Stimulated activated CD4-positive, alpha-beta T cell treated with anti-CD3 and anti-CD28 coated beads, Interleukin-12 subunit alpha, Interleukin-12 subunit beta, amount 100 ng/mL, for 48 hours (primary cell): ENCODE measurements around the gene CBX2.

Experiments used
- DNase-seq, 3 donors: peaks; one replicate each; pipeline ENCODE4 v3.0.0-alpha.2; 2020; ENCODE audit warnings: low read depth in 2 of 3, low spot score in 1 of 3

Gene CBX2

DNA sequence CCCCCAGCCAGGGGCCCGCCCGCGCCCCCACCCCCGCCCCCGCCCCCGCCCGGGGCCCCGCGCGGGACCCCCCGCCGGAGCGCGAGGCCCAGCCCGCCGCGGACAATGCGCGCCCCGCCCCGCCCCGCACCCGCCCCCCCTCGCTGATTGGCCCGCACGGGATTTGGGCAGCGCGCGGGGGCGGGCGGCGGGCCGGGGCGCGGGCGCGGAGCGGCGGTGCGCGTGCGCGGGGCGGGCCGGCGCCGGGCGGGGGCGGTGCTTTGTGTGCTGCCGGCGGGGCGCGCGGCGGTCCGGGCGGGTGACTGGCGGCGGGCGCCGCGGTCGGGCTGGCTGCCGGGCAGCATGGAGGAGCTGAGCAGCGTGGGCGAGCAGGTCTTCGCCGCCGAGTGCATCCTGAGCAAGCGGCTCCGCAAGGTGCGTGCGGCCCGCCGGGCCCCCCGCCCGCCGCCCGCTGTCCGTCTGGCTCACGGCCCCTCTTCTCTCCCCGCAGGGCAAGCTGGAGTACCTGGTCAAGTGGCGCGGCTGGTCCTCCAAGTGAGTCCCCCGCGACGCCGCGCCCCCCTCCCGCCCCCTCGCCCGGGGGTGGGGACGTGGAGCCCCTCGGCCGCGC is at the start of gene CBX2:
Gene CBX2, plus strand, starts transcription at position 255 of the 610 bp plus-strand sequence. Its CDS starts 88 bp downstream, at position 343.
- peak; percentile 48 to 78 (median 67) for DNase-seq

DNA sequence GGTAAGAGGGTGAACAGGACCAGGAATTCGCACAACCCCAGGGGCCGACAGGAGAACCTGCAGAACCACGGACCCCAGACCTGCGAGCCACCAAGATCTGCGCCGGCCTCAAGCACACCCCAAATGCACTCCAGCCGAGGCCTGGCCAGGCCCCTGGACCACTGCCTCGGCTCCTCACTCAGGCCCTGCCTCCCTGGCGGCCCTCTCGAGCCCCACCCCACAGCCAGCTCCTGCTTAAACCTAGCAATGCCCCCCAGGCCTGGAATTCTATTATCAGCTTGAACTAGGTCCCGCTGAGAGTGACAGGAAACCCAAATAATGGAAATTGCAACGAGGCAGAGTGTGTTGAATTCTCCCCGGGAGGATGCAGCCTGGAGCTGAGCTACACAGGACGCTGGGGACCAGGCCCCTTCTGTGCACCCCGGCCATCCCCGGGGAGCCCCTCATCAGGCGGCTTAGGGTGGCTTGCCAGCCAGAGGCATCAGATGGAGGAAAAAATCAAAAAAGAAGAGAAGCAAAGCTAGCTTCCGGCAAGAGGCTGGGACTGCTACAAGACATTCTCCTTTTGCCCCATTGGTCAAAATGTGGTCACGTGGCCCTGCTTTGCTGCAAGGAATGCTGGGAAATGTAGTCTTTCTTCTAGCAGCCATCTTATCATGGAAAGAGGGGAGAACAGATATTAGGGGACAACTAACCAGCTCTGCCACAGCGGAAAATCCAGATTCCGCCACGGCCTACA is 49.6 kb upstream of the CBX2 start:
- DNase-seq = peak; percentile 77 to 82 (median 78)

DNA sequence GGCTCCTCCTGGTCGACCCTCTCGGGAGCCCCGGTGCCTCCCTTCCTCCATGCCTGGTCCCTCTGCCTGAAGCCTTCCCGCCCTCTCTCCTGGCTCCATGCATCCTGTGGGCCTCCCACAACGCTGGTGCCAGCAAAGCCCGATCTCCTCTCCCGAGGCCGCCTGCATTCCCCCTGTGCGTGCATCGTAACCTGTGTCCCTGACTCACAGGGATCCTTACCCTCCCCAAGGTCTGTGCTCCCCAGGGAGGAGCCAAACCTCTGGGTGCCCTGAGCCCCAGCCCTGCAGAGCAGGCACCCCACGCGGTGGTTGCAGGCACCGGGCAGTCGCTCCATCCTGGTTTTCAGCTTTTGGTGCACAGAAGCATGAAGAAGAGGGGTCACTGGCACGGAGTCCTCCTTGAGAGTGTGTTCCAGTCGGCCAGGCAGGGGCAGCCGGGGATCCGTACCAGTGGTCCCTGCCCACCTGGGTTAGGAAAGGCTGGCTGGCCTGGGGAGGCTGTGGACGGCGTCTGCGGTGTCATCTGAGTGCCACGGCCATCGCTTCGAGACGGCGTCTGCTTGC is 49.0 kb upstream of the CBX2 start:
- DNase-seq = no peak

DNA sequence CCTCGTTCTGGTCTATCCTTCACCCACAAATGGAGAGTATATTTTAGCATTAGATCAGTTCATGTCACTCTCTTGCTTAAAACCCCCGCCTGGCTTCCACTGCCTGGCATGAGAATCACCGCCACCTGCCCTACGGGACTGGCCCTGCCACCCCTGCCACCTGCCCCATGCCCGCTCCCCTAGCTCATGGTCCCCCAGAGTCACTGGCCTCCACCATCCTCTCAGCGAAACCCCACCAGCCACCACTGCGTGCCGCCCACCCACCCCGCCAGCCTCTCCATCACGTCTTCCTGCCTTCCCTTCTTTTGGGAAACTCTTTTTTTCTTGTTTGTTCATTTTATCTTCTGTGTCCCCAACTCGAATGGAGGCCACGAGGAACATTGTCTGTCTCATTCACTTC is 48.2 kb upstream of the CBX2 start:
- DNase-seq = no peak

DNA sequence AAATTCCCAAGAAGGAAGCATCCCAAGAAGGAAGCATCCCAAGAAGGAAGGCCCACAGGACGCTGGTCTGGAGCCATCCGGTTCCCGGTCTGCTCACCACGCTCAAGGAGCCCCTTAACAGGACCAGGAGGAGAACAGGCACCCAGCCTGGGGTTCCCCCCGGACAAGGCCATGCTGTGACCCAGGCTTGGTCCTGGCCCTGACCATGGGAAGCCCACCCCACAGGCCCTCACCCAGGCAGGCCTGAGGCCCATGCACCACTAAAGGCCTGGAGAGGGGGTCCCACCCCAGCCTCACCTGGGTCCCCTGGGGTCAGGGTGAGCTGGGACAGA is 47.5 kb upstream of the CBX2 start:
- no peak for DNase-seq

DNA sequence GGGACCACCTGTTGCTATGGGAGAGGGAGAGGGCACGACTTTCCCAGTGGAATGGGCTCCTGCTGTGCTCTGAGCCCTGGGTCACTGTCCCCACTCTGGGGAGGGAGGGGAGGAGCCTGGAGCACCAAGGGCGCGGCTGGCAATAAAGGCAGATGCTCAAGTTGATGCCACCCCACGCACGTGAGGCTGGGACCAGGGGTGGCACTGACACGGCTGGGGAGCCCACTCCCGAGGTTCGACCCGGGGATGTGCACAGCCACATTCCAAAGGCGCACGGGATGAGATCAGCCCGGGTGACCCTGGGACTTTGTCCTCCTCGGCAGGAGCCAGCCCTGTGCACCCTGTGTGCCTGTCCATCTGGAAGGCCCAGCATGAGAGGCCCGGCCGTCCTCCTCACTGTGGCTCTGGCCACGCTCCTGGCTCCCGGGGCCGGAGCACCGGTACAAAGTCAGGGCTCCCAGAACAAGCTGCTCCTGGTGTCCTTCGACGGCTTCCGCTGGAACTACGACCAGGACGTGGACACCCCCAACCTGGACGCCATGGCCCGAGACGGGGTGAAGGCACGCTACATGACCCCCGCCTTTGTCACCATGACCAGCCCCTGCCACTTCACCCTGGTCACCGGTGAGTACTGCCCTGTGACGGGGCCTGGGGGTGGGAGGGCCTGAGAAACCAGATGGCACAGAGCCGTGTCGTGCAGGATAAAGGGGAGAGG is 47.0 kb upstream of the CBX2 start, which contains the start of gene ENPP7:
Gene ENPP7, plus strand, starts transcription at position 175 of the 715 bp plus-strand sequence. Its CDS starts 197 bp downstream, at position 372.
- no peak for DNase-seq

DNA sequence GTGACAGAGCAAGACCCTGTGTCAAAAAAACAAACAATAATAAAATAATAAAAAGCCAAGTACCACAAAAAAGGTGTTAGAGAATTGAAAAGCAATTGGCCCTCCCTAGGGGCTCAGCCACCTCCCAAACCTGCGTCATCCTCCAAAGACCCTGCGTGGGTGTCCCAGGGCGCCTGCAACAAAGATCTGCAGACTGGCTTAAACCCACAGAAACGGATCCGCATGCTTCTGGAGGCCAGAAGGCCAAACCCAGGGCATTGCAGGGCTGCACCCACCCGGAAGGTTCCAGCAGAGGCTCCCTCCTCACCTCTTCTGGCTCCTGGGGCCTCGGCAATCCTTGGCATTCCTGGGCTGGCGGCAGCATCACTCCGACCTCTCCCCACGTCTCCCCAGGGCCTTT is 45.7 kb upstream of the CBX2 start:
- no peak for DNase-seq

DNA sequence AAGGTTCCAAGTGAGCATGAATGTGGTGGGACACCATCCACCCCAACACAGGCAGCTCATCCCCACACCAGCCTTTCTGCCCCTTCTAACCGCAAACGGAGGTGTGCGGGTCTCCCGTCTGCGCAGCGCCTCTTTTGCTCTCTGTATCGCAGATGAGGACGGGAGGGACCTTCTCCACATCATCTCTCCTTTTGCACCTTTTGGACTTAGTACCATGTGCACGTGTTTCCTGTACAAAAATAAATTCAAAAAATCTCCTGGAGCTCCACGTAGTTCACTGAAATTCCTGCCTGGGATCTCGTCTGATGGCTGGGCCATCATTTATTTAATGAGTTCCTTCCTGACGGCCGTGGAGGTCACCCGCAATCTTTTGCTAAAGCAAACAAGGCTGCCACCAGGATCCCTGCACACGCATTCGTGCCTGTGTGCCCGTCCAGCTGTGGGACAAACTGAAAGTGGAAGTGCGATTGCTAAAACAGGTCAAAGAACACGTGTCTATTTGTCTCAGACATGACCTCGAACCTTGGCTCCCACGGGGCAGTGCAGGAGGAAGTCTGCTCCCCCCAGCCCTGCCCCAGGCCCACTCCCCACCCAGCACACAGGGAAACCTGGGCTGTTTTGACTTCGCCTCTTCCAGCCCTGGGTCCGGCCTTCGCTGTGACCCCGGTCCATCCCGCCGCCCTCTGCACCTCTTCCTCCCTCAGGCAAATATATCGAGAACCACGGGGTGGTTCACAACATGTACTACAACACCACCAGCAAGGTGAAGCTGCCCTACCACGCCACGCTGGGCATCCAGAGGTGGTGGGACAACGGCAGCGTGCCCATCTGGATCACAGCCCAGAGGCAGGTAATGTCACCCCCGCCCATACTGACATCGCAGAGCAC is 44.9 kb upstream of the CBX2 start:
- no peak for DNase-seq

DNA sequence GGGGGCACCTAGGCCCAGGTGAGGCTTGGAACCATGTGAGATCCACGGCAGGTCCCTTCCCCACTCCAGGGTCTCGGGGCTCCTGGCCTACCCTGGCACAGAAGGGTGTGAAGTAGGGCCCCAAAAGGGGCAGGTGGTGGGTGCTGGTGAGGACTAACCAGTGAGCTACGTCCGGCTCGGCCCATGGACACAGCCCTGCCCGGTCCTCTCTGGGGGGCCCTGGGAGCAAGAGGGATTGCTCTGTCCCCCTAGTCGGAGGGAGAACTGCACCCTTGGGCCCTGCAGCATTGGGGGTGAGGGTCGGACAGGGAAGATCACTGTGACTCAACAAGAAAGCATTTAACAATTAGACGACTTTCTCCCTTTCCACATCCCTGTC is 44.3 kb upstream of the CBX2 start:
- DNase-seq = no peak

DNA sequence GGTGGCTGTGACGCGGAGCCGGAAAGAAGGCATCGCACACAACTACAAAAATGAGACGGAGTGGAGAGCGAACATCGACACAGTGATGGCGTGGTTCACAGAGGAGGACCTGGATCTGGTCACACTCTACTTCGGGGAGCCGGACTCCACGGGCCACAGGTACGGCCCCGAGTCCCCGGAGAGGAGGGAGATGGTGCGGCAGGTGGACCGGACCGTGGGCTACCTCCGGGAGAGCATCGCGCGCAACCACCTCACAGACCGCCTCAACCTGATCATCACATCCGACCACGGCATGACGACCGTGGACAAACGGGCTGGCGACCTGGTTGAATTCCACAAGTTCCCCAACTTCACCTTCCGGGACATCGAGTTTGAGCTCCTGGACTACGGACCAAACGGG is 42.9 kb upstream of the CBX2 start:
- DNase-seq = no peak

DNA sequence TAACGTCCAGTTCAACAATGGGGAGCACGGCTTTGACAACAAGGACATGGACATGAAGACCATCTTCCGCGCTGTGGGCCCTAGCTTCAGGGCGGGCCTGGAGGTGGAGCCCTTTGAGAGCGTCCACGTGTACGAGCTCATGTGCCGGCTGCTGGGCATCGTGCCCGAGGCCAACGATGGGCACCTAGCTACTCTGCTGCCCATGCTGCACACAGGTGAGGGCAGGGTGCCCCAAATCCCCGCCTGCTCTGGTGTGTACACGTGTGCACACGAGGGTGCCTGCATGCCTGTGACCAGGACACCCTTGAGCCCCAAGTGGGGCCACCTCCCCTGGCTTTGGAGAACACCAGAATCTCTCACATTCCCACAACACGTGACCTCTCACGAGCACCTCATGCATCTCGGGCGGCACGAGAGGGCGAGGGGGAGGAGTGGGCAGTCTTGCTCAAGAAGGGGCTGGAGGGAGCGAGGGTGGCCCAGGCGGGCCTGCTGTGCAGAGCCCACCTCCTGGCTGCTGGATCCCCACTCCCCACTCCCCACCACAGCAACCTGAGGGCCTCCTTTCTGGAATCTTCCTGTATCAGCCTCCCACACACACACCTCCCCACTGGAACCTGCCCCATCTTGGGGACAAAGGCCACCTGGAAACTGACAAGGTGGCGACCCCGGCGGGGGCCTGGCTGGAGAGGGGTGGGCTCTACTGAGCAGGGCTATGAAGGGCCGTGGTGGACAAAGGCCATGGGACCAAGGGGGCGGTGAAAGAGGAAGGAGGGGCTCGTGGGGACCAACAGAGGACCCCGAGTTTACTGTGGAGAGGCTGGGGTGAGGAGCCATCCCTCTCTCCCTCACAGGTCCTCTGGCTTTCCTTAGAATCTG is 40.7 kb upstream of the CBX2 start:
- no peak for DNase-seq

DNA sequence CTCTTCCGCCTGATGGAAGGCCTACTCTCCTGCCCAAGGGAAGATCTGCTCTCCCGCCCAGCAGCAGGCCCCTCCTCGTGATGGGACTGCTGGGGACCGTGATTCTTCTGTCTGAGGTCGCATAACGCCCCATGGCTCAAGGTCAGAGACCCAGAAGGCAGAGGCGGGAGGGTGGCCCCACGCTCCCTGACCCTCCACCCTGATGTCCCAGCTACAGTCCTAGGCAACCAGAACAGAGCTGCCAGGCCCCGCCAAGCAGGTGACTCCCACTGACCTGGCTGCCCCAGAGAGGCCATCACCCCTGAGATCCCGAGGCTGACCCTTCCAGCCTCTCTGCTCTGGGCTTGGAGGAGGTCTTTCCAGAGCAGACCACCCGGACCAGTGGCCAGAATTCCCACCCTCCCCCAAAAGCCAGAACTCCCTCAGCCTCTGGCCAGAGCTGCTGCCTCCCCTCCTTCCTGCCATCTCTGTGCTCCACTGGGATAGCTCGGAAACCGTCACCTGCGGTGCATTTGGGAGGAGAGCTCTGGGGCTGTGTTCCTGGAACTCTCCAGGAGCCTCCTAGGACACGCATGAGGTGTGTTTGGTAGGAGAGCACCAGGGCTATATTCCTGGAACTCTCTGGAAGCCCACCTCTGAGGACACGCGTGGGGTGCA is 39.9 kb upstream of the CBX2 start:
- DNase-seq = no peak

DNA sequence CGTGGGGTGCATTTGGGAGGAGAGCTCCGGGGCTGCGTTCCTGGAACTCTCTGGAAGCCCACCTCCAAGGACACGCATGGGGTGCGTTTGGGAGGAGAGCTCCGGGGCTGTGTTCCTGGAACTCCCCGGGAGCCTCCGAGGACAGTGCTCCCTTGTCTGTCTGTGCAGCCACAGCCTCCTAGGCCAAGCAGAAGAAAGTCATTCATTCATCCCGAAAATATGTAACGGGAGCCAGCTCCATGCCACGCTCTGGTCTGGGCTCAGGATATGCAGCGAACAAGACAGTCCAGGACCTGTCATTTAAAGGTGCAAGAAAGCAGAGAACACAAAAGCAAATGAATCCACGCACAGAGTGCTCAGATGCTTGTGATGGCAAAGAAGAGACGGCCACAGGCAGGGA is 39.3 kb upstream of the CBX2 start:
- DNase-seq = no peak

DNA sequence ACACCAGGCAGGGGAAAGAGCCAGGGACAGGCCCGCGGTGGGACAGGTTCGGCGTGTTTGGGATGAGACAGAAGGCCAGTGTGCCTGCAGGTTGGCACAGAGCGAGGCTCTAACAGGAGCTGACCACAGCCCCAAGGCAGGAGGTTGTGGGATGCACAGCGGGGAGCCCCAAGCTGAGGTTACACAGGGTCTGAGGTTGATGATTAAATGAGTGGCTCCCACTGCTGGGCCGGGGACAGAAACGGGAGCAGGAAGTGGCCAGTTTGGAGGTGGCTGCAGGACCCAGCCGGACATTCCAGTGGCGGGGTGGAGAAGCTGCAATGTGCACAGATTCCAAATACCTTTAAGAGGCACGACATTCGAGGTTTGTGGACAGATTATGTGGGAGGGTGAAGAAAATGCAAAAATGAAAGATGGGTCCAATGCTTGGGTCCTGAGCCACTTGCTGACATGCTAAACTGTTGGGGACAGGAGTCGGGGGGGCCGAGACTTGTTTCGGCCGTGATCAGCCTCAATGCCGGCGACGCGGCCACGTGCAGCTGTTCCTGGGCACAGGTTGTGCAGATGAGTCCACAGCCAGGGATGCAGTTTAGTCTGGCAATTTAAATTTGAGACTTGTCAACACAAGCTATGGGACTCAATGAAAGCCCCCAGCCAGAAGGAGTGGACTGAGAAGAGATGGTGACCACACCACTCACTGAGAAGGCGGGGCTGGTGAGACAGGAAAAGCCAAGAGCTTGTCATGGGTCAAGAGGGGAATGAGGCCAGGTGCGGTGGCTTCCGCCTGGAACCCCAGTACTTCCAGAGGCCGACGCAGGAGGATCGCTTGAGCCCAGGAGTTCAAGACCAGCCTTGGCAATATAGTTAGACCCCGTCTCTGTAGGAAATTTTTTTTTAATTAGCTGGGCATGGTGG is 38.5 kb upstream of the CBX2 start:
- DNase-seq = no peak

DNA sequence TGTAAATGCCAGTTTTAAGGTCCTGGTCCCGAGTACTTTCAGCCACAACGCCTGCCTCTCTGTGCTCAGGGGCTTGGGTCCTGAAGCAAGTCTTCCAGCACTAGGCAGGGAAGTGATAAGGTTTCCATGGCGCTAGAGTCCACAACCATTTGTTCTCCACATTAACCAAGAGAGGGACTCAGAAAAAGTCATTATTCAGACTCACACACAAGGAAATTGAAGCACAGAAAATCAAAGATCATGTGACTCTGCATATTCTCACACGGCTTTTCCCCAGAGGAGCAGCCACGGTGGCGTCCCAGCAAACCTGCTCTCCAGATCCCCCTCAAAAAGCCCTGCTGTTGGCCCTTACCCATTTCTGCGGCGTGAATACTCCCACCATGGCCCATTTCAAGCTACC is 37.5 kb upstream of the CBX2 start:
- no peak for DNase-seq

DNA sequence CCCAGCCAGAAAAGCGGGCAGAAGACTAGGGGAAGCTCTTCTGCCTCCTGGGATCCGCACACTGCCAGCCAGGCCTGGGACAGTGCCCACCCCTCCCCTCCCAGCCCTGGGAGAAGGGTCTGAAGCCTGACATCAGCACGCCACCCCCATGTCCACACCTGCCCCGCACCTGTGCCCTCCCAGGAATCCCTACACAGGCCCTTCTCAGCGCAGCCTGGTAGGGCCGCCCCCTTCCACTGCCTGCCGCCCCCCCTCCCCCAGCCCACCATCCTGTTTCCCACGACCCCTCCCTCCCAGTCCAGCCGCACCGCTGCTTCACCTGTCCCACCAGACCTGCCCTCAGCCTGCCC is 36.6 kb upstream of the CBX2 start:
- DNase-seq = no peak

DNA sequence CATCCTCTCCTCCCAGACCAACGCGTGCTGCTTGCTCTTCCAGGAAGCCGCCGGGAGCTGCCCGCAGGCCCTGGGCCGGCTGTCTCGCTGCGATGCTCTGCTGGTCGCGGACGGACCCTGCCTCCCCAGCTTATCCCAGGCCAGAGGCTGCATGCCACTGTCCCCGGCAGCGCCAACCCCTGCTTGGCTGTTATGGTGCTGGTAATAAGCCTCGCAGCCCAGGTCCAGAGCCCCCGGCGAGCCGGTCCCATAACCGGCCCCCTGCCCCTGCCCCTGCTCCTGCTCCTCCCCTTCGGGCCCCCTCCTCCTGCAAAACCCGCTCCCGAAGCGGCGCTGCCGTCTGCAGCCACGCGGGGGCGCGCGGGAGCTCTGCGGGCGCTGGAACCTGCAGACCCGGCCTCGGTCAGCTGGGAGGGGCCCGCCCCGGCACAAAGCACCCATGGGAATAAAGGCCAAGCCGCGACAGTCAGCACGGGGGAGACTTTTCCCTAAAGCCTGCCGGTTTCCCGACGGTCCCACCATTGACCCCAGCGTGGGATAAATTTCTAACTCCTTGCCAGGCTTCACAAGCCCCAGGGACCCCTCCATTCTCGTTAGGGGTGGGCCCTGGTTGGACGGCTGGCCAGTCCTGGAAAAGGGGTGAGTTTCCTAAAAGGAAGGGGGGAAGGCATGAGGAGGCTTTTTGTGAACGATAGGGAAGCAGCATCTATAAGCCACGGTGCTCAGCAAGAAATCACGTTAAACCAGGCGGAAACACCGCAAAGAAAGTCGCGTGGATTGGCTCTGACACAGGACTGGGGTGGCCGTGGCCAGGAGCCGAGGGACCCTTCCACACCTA is 36.0 kb upstream of the CBX2 start:
- DNase-seq = peak; percentile 50 to 70 (median 56)

DNA sequence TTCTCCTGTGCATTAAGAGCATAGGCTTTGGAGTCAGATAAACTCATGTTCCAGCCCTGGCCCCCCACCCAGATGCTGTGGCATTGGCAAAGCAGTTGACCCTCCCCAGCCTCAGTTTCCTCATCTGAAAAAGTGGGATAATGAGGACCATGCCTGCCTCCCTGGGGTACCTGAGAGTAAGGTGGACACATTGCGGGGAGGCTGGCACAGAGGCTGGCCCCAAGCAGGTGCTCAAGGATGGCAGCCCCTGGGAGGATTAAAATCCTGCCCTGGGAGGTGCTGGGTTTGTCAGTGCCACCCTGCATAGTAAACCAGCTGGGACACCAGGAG is 35.4 kb upstream of the CBX2 start:
- DNase-seq = no peak
